ENCODE results near the gene ZBTB16.

ZBTB16 gene

DNA sequence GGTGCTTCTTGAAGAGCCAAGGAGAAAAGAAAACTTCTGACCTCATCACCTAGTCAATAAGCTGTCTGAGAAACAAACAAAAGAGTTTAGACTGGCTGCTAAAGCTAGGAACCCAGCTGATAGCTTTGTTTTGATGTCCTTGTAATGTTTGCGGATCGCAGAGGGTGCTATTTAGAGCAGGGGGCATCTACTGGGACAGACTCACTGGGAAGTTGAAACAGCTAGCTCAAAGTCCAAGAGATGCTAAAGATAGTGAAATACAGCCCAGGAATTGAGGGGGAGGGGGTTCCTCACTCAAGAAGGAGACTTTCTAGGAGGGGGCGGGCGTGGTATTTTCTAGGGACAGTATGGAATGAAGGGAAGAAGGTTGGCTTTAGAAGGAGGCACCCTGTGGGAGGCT, 18.9 kb downstream of the ZBTB16 start:
- CTCF ChIA-PET = no interaction called here
- peak overlapping the region; percentile 46 for H3K27ac ChIP-seq
- DNase-seq (ENCODE audit: low spot score) = no peak
- TF ChIP-seq, protein P1, sequence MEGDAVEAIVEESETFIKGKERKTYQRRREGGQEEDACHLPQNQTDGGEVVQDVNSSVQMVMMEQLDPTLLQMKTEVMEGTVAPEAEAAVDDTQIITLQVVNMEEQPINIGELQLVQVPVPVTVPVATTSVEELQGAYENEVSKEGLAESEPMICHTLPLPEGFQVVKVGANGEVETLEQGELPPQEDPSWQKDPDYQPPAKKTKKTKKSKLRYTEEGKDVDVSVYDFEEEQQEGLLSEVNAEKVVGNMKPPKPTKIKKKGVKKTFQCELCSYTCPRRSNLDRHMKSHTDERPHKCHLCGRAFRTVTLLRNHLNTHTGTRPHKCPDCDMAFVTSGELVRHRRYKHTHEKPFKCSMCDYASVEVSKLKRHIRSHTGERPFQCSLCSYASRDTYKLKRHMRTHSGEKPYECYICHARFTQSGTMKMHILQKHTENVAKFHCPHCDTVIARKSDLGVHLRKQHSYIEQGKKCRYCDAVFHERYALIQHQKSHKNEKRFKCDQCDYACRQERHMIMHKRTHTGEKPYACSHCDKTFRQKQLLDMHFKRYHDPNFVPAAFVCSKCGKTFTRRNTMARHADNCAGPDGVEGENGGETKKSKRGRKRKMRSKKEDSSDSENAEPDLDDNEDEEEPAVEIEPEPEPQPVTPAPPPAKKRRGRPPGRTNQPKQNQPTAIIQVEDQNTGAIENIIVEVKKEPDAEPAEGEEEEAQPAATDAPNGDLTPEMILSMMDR (conservative IDR thresholded peaks at IDR 0.05; ENCODE audit: low read depth) = no peak
- POLR2A ChIA-PET (ENCODE audit: low non-redundant PET) = interaction anchor here (0.7 kb wide), 1 partner anchor 1908 kb away, joined by 3 read pairs; no protein-coding TSS in a partner anchor

DNA sequence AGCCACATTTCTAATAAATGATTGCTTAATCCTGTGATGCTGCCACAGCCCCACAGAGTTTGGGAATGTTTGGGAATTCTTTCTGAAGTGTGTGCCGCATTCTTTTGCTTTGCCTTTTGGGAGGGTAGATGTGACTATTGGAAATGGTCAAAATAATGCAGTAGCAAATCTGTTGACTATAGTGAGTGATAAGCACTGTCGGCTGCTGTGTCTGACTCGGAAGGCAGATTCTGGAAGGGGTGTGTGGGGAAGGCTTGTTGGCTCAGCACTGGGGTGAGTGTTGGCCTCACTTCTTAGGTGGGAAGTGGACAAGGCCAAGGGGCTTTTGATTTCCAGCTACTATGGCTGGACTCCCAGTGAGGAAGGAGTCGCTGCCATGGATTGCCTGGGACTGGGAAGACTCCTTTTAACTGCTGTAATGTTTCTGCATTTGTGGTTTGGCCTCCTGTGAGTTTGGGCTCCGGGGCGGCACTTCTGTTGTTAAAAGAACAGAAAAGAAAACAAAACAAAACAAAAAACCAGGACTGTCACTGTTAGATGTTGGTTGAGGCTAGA, 20.1 kb downstream of the ZBTB16 start:
- H3K27ac ChIP-seq = peak overlapping the region; percentile 69
- TF ChIP-seq, protein P1 (conservative IDR thresholded peaks at IDR 0.05; ENCODE audit: low read depth) = no peak
- POLR2A ChIA-PET (ENCODE audit: low non-redundant PET) = no interaction called here
- DNase-seq (ENCODE audit: low spot score) = no peak
- CTCF ChIA-PET = no interaction called here

DNA sequence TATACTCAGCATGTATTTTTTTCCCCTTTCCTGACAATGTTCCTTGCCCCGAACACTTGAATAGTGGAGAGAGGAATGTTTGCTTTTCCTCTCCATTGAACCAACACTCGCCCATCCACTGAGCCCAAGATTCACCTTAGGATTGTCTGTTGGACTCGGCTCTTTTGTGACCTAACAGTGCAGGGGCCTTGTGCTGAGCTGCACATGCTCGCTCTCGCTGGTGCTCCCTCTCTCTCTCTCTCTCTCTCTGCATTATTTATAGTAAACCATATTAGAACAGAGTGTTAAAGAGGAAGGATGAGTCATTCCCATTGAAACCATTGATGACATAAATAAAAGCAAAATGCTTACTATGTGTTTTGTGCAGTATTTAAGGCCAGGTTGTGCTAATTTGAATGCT, 20.7 kb downstream of the ZBTB16 start:
- H3K27ac ChIP-seq = peak overlapping the region; percentile 69
- TF ChIP-seq, protein P1 (conservative IDR thresholded peaks at IDR 0.05; ENCODE audit: low read depth) = no peak
- POLR2A ChIA-PET (ENCODE audit: low non-redundant PET) = no interaction called here
- CTCF ChIA-PET = no interaction called here
- DNase-seq (ENCODE audit: low spot score) = peak; percentile 27

DNA sequence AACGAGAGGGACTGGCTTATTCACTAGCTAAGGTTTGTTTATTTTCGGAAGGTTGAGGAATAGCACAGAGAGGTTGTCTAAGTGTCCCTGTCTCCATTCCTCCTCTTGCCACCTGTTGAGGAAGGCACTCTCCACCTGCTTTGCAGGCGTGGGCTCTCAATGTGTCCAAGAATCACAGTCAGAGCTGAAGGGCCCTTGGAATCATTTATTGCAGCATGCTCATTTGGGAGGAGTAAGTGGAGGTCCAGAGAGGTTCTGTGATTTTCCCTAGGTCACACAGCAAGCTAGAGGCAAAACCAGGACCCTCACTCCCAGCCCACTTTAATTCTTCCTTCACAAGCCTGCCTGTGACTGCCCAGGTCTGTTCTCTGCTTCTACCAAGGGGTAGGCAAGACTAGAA, 21.3 kb downstream of the ZBTB16 start:
- H3K27ac ChIP-seq = peak overlapping the region; percentile 64
- CTCF ChIA-PET = interaction anchor here (0.5 kb wide), 1 partner anchor 27 kb away, joined by 4 read pairs; no protein-coding TSS in a partner anchor
- TF ChIP-seq, protein P1 (conservative IDR thresholded peaks at IDR 0.05; ENCODE audit: low read depth) = no peak
- DNase-seq (ENCODE audit: low spot score) = no peak
- POLR2A ChIA-PET (ENCODE audit: low non-redundant PET) = no interaction called here

DNA sequence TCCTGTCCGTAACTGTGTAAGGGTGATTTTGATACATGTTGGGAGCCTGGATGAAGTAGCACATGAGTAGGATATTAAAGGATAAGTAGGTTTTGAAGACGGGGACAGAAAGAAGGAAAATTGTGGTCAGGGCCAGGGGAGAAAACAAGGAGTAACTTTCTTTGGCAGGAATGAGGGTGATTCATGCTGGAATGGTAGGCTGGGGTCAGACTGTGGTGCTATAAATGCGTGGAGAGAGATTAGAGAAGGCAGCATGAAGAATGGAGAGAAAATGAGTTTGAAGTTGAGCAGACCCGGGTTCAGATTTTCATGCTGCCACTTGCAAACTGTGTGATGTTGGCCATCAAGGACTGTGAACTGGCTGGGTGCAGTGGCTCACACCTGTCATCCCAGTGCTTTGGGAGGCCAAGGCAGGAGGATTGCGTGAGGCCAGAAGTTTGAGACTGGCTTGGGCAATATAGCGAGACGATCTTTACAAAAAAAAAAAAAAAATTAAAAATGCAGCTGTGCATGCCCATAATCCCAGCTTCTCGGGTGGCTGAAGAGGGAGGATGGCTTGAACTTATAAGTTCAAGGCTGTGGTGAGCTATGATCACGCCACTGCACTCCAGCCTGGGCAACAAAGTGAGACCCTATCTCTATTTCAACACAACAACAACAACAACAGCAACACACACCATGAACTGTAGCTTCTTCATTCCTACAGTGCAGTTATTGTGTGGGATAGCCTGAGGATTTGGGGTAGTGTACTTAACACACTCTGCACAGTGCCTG, 22.3 kb downstream of the ZBTB16 start:
- CTCF ChIA-PET = interaction anchor here (0.6 kb wide), 1 partner anchor 35 kb away, joined by 3 read pairs; no protein-coding TSS in a partner anchor
- TF ChIP-seq, protein P1 (conservative IDR thresholded peaks at IDR 0.05; ENCODE audit: low read depth) = no peak
- POLR2A ChIA-PET (ENCODE audit: low non-redundant PET) = no interaction called here

DNA sequence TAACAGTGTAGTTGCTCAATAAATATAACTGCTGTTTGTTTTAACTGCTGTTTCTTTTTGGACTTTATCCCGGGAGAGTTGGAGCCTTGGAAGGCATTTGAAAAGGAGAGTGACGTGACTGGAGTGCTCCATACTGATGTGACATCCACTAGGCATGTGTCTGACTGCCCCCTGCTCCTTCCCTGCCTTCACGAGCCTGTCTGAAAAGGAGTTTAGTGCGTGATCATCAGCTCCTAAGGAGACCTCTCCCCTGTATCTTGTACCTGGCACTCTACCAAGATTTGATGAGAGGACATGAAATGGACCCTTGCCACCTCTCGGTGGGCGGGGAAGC, 22.9 kb downstream of the ZBTB16 start:
- H3K27ac ChIP-seq = no peak overlapping the region
- DNase-seq (ENCODE audit: low spot score) = no peak
- CTCF ChIA-PET = interaction anchor here (0.6 kb wide), 1 partner anchor 36 kb away, joined by 3 read pairs; no protein-coding TSS in a partner anchor

More for the DNA sequence above, 22.3 kb downstream of the ZBTB16 start:
- peak overlapping the region; percentile 51; the same call in 1 of the 2 replicates for H3K27ac ChIP-seq
- peak; percentile 29 for DNase-seq (ENCODE audit: low spot score)

More for the DNA sequence above, 22.9 kb downstream of the ZBTB16 start:
- POLR2A ChIA-PET (ENCODE audit: low non-redundant PET) = no interaction called here
- TF ChIP-seq, protein P1 (conservative IDR thresholded peaks at IDR 0.05; ENCODE audit: low read depth) = no peak
